ENCODE data around the gene FZR1. TPM values are rescaled to one million over a fixed set of nuclear protein-coding genes. Genes with fewer than 3 reads are reported as not detected.

The FZR1 gene
- total RNA-seq, 2 experiments from 2014 or later, result 61.2 to 65.3 TPM

- POLR2A ChIA-PET, result no interaction called here
- no peak overlapping the region for H3K4me3 ChIP-seq (ENCODE audit: low read depth, low read length, poor library complexity, severe bottlenecking)
- CTCF ChIA-PET (ENCODE audit: unreplicated experiment), result no interaction called here
Observed at GRCh38 chr19:3576696-3577443, 70.8 kb downstream of the FZR1 start.

GRCh38 chr19:3577723-3578344 lies 71.7 kb downstream of the FZR1 start:
- CTCF ChIA-PET (ENCODE audit: unreplicated experiment), result no interaction called here
- DNase-seq (ENCODE audit: low spot score), result no peak
- Histone ChIP-seq H3K9me2 (ENCODE audit: insufficient read depth, low read length) (no peaks in the 10 kb centered on the region), H3K4me1 (ENCODE audit: insufficient read depth, low read length, poor library complexity, severe bottlenecking) (no peaks in the 10 kb centered on the region), H3K36me3 (ENCODE audit: insufficient read depth, low read length) (peaks cover 25% of the 10 kb centered on the region), H3K4me3 (ENCODE audit: low read depth, low read length, poor library complexity, severe bottlenecking) (no peak overlapping the region), H3K79me2 (ENCODE audit: insufficient read depth, low read depth, low read length) (peaks cover 5% of the 10 kb centered on the region; the same call in 1 of the 2 replicates), H3K9me3 (ENCODE audit: low read length) (no peaks in the 10 kb centered on the region), H2AFZ (ENCODE audit: low read length) (no peak overlapping the region), H3K4me2 (ENCODE audit: low read length) (no peak overlapping the region), H3K27ac (ENCODE audit: low read depth, low read length, poor library complexity, severe bottlenecking) (no peak overlapping the region), H4K20me1 (ENCODE audit: insufficient read depth, low read length) (no peaks in the 10 kb centered on the region)
- intact Hi-C loops (cut with micrococcal nuclease; ENCODE audit: unreplicated experiment), result no loop called here
- no peak for TF ChIP-seq EZH2phosphoT487 (IDR thresholded peaks at IDR 0.05; ENCODE audit: borderline replicate concordance, low read depth, low read length)
- no peak for TF ChIP-seq CTCF (conservative IDR thresholded peaks at IDR 0.05; ENCODE audit: low read length)
- POLR2A ChIA-PET, result no interaction called here
- no TSS peak for BruUV-seq (replicated peaks)

More at GRCh38 chr19:3576696-3577443, 70.8 kb downstream of the FZR1 start:
- no peak overlapping the region for H3K27ac ChIP-seq (ENCODE audit: low read depth, low read length, poor library complexity, severe bottlenecking)
- H3K9me2 ChIP-seq (ENCODE audit: insufficient read depth, low read length), result no peaks in the 10 kb centered on the region
- DNase-seq (ENCODE audit: low spot score), result no peak
- intact Hi-C loops (cut with micrococcal nuclease; ENCODE audit: unreplicated experiment), result no loop called here
- TF ChIP-seq CTCF (conservative IDR thresholded peaks at IDR 0.05; ENCODE audit: low read length) (no peak), EZH2phosphoT487 (IDR thresholded peaks at IDR 0.05; ENCODE audit: borderline replicate concordance, low read depth, low read length) (no peak)
- H3K4me1 ChIP-seq (ENCODE audit: insufficient read depth, low read length, poor library complexity, severe bottlenecking), result peaks cover 5% of the 10 kb centered on the region
- BruUV-seq (replicated peaks), result no TSS peak
- H4K20me1 ChIP-seq (ENCODE audit: insufficient read depth, low read length), result no peaks in the 10 kb centered on the region
- peak overlapping the region; percentile 18; the same call in 1 of the 2 replicates for H3K4me2 ChIP-seq (ENCODE audit: low read length)
- peaks cover 5% of the 10 kb centered on the region; the same call in 1 of the 2 replicates for H3K79me2 ChIP-seq (ENCODE audit: insufficient read depth, low read depth, low read length)
- no peaks in the 10 kb centered on the region for H3K9me3 ChIP-seq (ENCODE audit: low read length)
- H2AFZ ChIP-seq (ENCODE audit: low read length), result no peak overlapping the region
- peaks cover 25% of the 10 kb centered on the region for H3K36me3 ChIP-seq (ENCODE audit: insufficient read depth, low read length)

GRCh38 chr19:3578390-3578789 lies 72.3 kb downstream of the FZR1 start:
- Histone ChIP-seq H3K36me3 (ENCODE audit: insufficient read depth, low read length) (peaks cover 25% of the 10 kb centered on the region), H3K9me2 (ENCODE audit: insufficient read depth, low read length) (no peaks in the 10 kb centered on the region), H3K9me3 (ENCODE audit: low read length) (no peaks in the 10 kb centered on the region), H3K27ac (ENCODE audit: low read depth, low read length, poor library complexity, severe bottlenecking) (no peak overlapping the region), H3K4me2 (ENCODE audit: low read length) (no peak overlapping the region), H3K79me2 (ENCODE audit: insufficient read depth, low read depth, low read length) (peaks cover under 1% of the 10 kb centered on the region; the same call in 1 of the 2 replicates), H3K4me3 (ENCODE audit: low read depth, low read length, poor library complexity, severe bottlenecking) (no peak overlapping the region), H2AFZ (ENCODE audit: low read length) (no peak overlapping the region), H3K4me1 (ENCODE audit: insufficient read depth, low read length, poor library complexity, severe bottlenecking) (no peaks in the 10 kb centered on the region), H4K20me1 (ENCODE audit: insufficient read depth, low read length) (no peaks in the 10 kb centered on the region)
- no peak for DNase-seq (ENCODE audit: low spot score)
- ChIA-PET POLR2A (interaction anchor here (1.2 kb wide), 1 partner anchor 49 kb away, joined by 3 read pairs; no protein-coding TSS in a partner anchor), CTCF (ENCODE audit: unreplicated experiment) (no interaction called here)
- TSS peak; percentile 78 for BruUV-seq (replicated peaks)
- intact Hi-C loops (cut with micrococcal nuclease; ENCODE audit: unreplicated experiment), result no loop called here
- TF ChIP-seq EZH2phosphoT487 (IDR thresholded peaks at IDR 0.05; ENCODE audit: borderline replicate concordance, low read depth, low read length), result no peak
- TF ChIP-seq CTCF (conservative IDR thresholded peaks at IDR 0.05; ENCODE audit: low read length), result no peak

Data from OCI-LY7 (cell line).